ACC112 (cell line): ENCODE data around the gene LCN12.

Experiments used
- H2AFZ ChIP-seq: fragments of 200-600 bp; sonication (generic); one replicate; pipeline ENCODE4 v1.6.0; 2017; ENCODE audit warnings: antibody characterized with exemption, low read length; ENCODE audit not compliant: unreplicated experiment
- H3K27ac ChIP-seq: fragments of 200-600 bp; sonication (generic); 2 replicates; pipeline ENCODE4 v1.5.1; 2014; ENCODE audit warnings: low read depth, mild to moderate bottlenecking, antibody characterized with exemption, low read length, moderate library complexity
- H3K27me3 ChIP-seq: fragments of 200-600 bp; sonication (generic); 2 replicates; pipeline ENCODE4 v1.6.1; 2014; ENCODE audit warnings: mild to moderate bottlenecking, antibody characterized with exemption, low read length, moderate library complexity, mixed read lengths; ENCODE audit not compliant: insufficient read depth
- H3K36me3 ChIP-seq: fragments of 200-600 bp; sonication (generic); 2 replicates; pipeline ENCODE4 v1.6.1; 2016; ENCODE audit warnings: mild to moderate bottlenecking, antibody characterized with exemption, low read length, moderate library complexity, mixed read lengths; ENCODE audit not compliant: insufficient read depth
- H3K4me1 ChIP-seq: fragments of 200-600 bp; sonication (generic); one replicate; pipeline ENCODE4 v1.6.1; 2016; ENCODE audit warnings: low read length, mixed read lengths; ENCODE audit not compliant: insufficient read depth, unreplicated experiment, control insufficient read depth
- H3K4me3 ChIP-seq: fragments of 200-600 bp; sonication (generic); 2 replicates; pipeline ENCODE4 v1.5.1; 2014; ENCODE audit warnings: mild to moderate bottlenecking, low read depth, low read length
- H3K79me2 ChIP-seq: fragments of 200-600 bp; sonication (generic); one replicate; pipeline ENCODE4 v1.6.0; 2016; ENCODE audit warnings: low read length; ENCODE audit not compliant: control insufficient read depth, unreplicated experiment, insufficient read depth

LCN12 gene

GRCh38 chr9:136945333-136946227 lies 6.5 kb upstream of the LCN12 start:
- Histone ChIP-seq H3K79me2 (peaks cover 27% of the 10 kb centered on the region), H3K27me3 (no peaks in the 10 kb centered on the region), H2AFZ (no peak overlapping the region), H3K27ac (no peak overlapping the region), H3K36me3 (peaks cover 21% of the 10 kb centered on the region; the same call in 1 of the 2 replicates), H3K4me1 (peaks cover 13% of the 10 kb centered on the region), H3K4me3 (no peak overlapping the region)

GRCh38 chr9:136946228-136947027 lies 5.6 kb upstream of the LCN12 start:
- Histone ChIP-seq H3K36me3 (peaks cover 14% of the 10 kb centered on the region; the same call in 1 of the 2 replicates), H3K27ac (no peak overlapping the region), H3K79me2 (peaks cover 22% of the 10 kb centered on the region), H3K27me3 (no peaks in the 10 kb centered on the region), H3K4me1 (peaks cover 13% of the 10 kb centered on the region), H3K4me3 (no peak overlapping the region), H2AFZ (no peak overlapping the region)

GRCh38 chr9:136947028-136947891 lies 4.8 kb upstream of the LCN12 start:
- H3K4me1 ChIP-seq: peaks cover 13% of the 10 kb centered on the region
- no peak overlapping the region for H3K4me3 ChIP-seq
- H2AFZ ChIP-seq: no peak overlapping the region
- H3K36me3 ChIP-seq: peaks cover 6% of the 10 kb centered on the region; the same call in 1 of the 2 replicates
- no peak overlapping the region for H3K27ac ChIP-seq
- no peaks in the 10 kb centered on the region for H3K27me3 ChIP-seq
- peaks cover 18% of the 10 kb centered on the region for H3K79me2 ChIP-seq

- peaks cover 10% of the 10 kb centered on the region for H3K79me2 ChIP-seq
- H3K36me3 ChIP-seq: no peaks in the 10 kb centered on the region
- no peak overlapping the region for H2AFZ ChIP-seq
- peaks cover 6% of the 10 kb centered on the region for H3K4me1 ChIP-seq
- H3K4me3 ChIP-seq: no peak overlapping the region
- H3K27me3 ChIP-seq: no peaks in the 10 kb centered on the region
- H3K27ac ChIP-seq: no peak overlapping the region
Observed at GRCh38 chr9:136947955-136948510, 4.0 kb upstream of the LCN12 start.

GRCh38 chr9:136949239-136949816 lies 2.7 kb upstream of the LCN12 start:
- H3K27me3 ChIP-seq: no peaks in the 10 kb centered on the region
- H3K79me2 ChIP-seq: no peaks in the 10 kb centered on the region
- no peaks in the 10 kb centered on the region for H3K36me3 ChIP-seq
- H2AFZ ChIP-seq: peak overlapping the region; percentile 25
- H3K4me1 ChIP-seq: peaks cover 6% of the 10 kb centered on the region
- H3K27ac ChIP-seq: no peak overlapping the region
- H3K4me3 ChIP-seq: peak overlapping the region; percentile 65

GRCh38 chr9:136949817-136950655 lies 2.0 kb upstream of the LCN12 start:
- H2AFZ ChIP-seq: peak overlapping the region; percentile 25
- no peak overlapping the region for H3K27ac ChIP-seq
- no peaks in the 10 kb centered on the region for H3K79me2 ChIP-seq
- H3K4me3 ChIP-seq: peak overlapping the region; percentile 65
- H3K27me3 ChIP-seq: no peaks in the 10 kb centered on the region
- peaks cover 6% of the 10 kb centered on the region for H3K4me1 ChIP-seq
- H3K36me3 ChIP-seq: no peaks in the 10 kb centered on the region

GRCh38 chr9:136950656-136951276 lies 1.3 kb upstream of the LCN12 start:
- Histone ChIP-seq H3K27ac (no peak overlapping the region), H3K79me2 (no peaks in the 10 kb centered on the region), H3K36me3 (no peaks in the 10 kb centered on the region), H3K4me3 (peak overlapping the region; percentile 65), H3K4me1 (peaks cover 6% of the 10 kb centered on the region), H2AFZ (peak overlapping the region; percentile 2), H3K27me3 (no peaks in the 10 kb centered on the region)

GRCh38 chr9:136952321-136952850 lies 313 bp downstream of the LCN12 start:
- no peaks in the 10 kb centered on the region for H3K79me2 ChIP-seq
- H3K36me3 ChIP-seq: no peaks in the 10 kb centered on the region
- H3K4me3 ChIP-seq: no peak overlapping the region
- peaks cover 6% of the 10 kb centered on the region for H3K4me1 ChIP-seq
- H3K27me3 ChIP-seq: no peaks in the 10 kb centered on the region
- H3K27ac ChIP-seq: no peak overlapping the region
- no peak overlapping the region for H2AFZ ChIP-seq
